Neural crest cell (in vitro differentiated cells): ENCODE data around the gene DIDO1. TPM values are rescaled to one million over a fixed set of nuclear protein-coding genes. Genes with fewer than 3 reads are reported as not detected.

ENCODE experiments used
- DNase-seq: peaks from one replicate; pipeline ENCODE4 v3.0.0; 2021; ENCODE audit warnings: low read depth, mixed read lengths, low spot score
- H3K27ac Mint-ChIP-seq: one replicate; pipeline ENCODE4 v1.8.0; 2021; ENCODE audit warnings: mild to moderate bottlenecking, mixed read lengths; ENCODE audit not compliant: unreplicated experiment
- H3K27me3 Mint-ChIP-seq: 2 replicates; pipeline ENCODE4 v1.8.0; 2021; ENCODE audit warnings: low read depth, mild to moderate bottlenecking, mixed read lengths
- H3K36me3 Mint-ChIP-seq: 2 replicates; pipeline ENCODE4 v1.8.0; 2021; ENCODE audit warnings: low read depth, mild to moderate bottlenecking, mixed read lengths
- H3K4me1 Mint-ChIP-seq: 2 replicates; pipeline ENCODE4 v1.8.0; 2021; ENCODE audit warnings: mixed read lengths
- H3K4me3 Mint-ChIP-seq: one replicate; pipeline ENCODE4 v1.8.0; 2021; ENCODE audit warnings: mild to moderate bottlenecking, mixed read lengths
- H3K9me3 Mint-ChIP-seq: 2 replicates; pipeline ENCODE4 v1.8.0; 2021; ENCODE audit warnings: mixed read lengths
- total RNA-seq: library from RNA; stranded (reverse); gene quantifications from 2 replicates; pipeline ENCODE4 v1.2.1, GENCODE V29; 2021
- TF ChIP-seq, protein P1 (sequence below): fragments of 200-600 bp; sonication (generic); conservative IDR thresholded peaks from 2 replicates; pipeline ENCODE4 v1.5.0; 2021; ENCODE audit warnings: antibody characterized with exemption, mild to moderate bottlenecking

DIDO1 gene
- total RNA-seq, 1 donor from 2014 or later, result 72.0 TPM

- H3K36me3 Mint-ChIP-seq, result peaks cover 26% of the 10 kb centered on the region
These were observed 37.4 kb downstream of the DIDO1 start for GRCh38 chr20:62888910-62889309.

DNA sequence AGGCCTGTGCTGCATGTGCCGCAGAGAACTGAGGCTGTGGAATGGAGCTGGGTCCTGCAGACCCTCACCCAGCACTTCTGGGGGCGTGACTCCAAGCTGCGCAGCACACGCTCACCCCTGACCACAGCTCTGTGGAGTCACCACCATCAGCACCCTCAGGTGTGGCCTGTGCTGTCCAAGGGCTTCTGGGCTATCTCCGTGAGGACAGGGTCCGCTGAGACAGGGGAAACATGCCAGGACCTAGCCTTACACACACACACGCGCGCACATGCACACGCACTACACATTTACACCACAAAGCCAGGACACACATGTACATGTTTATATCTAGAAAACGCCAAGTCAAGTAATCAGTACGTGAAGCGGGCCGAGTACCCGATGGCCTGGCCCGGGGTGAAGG is 37.9 kb downstream of the DIDO1 start:
- no peaks in the 10 kb centered on the region for H3K27me3 Mint-ChIP-seq
- H3K4me3 Mint-ChIP-seq, result no peak overlapping the region
- TF ChIP-seq, protein P1, sequence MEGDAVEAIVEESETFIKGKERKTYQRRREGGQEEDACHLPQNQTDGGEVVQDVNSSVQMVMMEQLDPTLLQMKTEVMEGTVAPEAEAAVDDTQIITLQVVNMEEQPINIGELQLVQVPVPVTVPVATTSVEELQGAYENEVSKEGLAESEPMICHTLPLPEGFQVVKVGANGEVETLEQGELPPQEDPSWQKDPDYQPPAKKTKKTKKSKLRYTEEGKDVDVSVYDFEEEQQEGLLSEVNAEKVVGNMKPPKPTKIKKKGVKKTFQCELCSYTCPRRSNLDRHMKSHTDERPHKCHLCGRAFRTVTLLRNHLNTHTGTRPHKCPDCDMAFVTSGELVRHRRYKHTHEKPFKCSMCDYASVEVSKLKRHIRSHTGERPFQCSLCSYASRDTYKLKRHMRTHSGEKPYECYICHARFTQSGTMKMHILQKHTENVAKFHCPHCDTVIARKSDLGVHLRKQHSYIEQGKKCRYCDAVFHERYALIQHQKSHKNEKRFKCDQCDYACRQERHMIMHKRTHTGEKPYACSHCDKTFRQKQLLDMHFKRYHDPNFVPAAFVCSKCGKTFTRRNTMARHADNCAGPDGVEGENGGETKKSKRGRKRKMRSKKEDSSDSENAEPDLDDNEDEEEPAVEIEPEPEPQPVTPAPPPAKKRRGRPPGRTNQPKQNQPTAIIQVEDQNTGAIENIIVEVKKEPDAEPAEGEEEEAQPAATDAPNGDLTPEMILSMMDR, result no peak
- H3K9me3 Mint-ChIP-seq, result no peaks in the 10 kb centered on the region
- no peak for DNase-seq
- no peaks in the 10 kb centered on the region for H3K4me1 Mint-ChIP-seq
- H3K27ac Mint-ChIP-seq, result no peak overlapping the region
- peaks cover 26% of the 10 kb centered on the region for H3K36me3 Mint-ChIP-seq

More at GRCh38 chr20:62888910-62889309, 37.4 kb downstream of the DIDO1 start:
- H3K9me3 Mint-ChIP-seq, result no peaks in the 10 kb centered on the region
- H3K27ac Mint-ChIP-seq, result no peak overlapping the region
- no peak overlapping the region for H3K4me3 Mint-ChIP-seq
- TF ChIP-seq, protein P1, result no peak
- H3K27me3 Mint-ChIP-seq, result no peaks in the 10 kb centered on the region
- H3K4me1 Mint-ChIP-seq, result no peaks in the 10 kb centered on the region
- no peak for DNase-seq

GRCh38 chr20:62887860-62888239 is 38.5 kb downstream of the DIDO1 start:
- no peaks in the 10 kb centered on the region for H3K4me1 Mint-ChIP-seq

DNA sequence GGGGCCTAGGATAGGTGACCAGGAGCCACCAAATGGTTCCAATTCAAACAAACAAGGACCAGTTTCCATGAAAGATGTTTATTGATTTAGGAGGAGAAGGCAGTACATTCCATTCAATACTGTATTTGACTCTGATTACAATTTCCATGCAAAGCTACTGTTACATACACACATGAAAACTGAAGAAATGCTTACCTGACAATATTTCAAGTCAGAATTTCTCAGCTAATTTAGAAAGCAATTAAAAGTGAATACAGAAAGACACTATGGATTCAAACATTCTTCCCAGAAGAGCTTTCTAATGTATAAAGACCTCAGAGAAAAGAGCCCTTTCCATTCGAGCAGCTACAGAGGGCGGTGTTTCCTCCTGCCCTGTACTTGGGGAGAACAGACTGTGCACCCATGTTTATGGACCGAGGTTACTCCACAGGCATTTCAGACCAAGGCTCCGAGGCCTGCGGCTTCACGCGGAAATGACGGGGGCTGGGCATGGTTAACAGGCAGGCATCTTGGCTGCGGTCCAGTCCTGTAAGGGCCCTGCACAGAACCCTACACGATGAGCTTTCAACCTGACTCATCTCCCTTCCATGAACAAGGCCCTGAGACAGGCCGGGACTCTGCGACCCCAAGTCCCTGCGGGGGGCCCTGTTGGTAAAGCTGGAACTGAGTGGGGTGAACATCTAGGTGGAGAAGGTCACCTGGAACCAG is 39.0 kb downstream of the DIDO1 start:
- Mint-ChIP-seq H3K27ac (no peak overlapping the region), H3K9me3 (no peaks in the 10 kb centered on the region), H3K36me3 (peaks cover 23% of the 10 kb centered on the region), H3K4me1 (no peaks in the 10 kb centered on the region), H3K27me3 (no peaks in the 10 kb centered on the region), H3K4me3 (no peak overlapping the region)
- no peak for DNase-seq
- TF ChIP-seq, protein P1, result no peak

More at GRCh38 chr20:62887860-62888239, 38.5 kb downstream of the DIDO1 start:
- DNase-seq, result no peak
- Mint-ChIP-seq H3K27me3 (no peaks in the 10 kb centered on the region), H3K4me3 (no peak overlapping the region), H3K9me3 (no peaks in the 10 kb centered on the region), H3K36me3 (peaks cover 26% of the 10 kb centered on the region), H3K27ac (no peak overlapping the region)
- TF ChIP-seq, protein P1, result no peak

DNA sequence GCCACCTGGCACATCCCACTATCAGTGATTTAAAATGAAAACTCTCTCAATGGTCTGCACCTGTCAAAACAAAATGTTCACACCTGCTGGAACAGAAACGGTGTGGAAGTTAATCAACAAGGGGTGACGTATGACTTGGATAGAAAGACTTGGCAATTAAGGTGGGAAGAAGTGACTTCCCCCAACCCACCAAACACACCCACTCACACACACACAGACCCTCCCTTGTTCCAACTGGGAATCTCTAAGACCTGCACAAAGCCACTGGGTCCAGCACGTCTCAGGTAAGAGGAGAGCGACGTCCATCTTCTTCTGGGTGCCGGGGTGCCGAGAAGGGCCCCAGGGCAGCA is 39.6 kb downstream of the DIDO1 start:
- Mint-ChIP-seq H3K27ac (no peak overlapping the region), H3K9me3 (no peaks in the 10 kb centered on the region), H3K4me3 (peak overlapping the region; percentile 25), H3K27me3 (no peaks in the 10 kb centered on the region), H3K36me3 (peaks cover 23% of the 10 kb centered on the region), H3K4me1 (no peaks in the 10 kb centered on the region)
- TF ChIP-seq, protein P1, result no peak
- no peak for DNase-seq
